ENCODE results near the gene SF3B1.
"Not testable (repeated sequence)": the region's sequence is repeated elsewhere in the genome, so short reads cannot be mapped to it uniquely, and the experiment has no call there.

The SF3B1 gene

DNA sequence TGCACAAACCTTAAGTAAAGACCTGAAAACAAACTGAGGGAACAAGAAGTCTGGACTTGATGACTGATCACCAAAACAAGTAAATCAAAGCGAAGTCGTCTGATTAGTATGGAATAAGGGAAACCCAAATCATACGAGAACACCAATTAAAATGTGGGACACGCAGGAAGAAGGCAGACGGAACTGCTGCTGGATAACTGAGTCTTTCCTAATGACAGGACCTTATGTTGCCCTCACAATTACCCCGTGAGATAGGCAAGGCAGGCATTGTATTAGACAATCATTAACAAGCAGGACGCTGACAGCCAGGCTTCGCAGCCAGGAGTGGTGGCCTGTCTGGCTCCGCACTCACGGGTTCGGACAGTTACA lies 17.9 kb upstream of the SF3B1 start:
- no CpG with 5 or more reads among the region's 11 CpGs for WGBS (ENCODE audit: extremely low coverage, insufficient coverage, insufficient read length)
- H2AFZ ChIP-seq (ENCODE audit: insufficient read depth, low read length, poor library complexity): peak overlapping the region; percentile 27
- H3K27me3 ChIP-seq (ENCODE audit: insufficient read depth, low read length): no peaks in the 10 kb centered on the region
- H3K18ac ChIP-seq (ENCODE audit: low read length): peak overlapping the region; percentile 51
- peaks cover 0 to 2% of the 10 kb centered on the region in 2 experiments for H3K36me3 ChIP-seq (ENCODE audit: control insufficient read depth in 1 of 2, insufficient read depth in 2 of 2, low read length in 2 of 2)
- H4K8ac ChIP-seq (ENCODE audit: low read depth, low read length): peak overlapping the region; percentile 89
- H3K27ac ChIP-seq (ENCODE audit: low read depth, low read length): peak overlapping the region; percentile 43
- no peak overlapping the region for H2BK5ac ChIP-seq (ENCODE audit: low read depth, low read length, poor library complexity)
- H3K79me1 ChIP-seq (ENCODE audit: low read length): peaks cover 7% of the 10 kb centered on the region
- H2BK120ac ChIP-seq (ENCODE audit: insufficient read depth, low read length, poor library complexity): no peak overlapping the region
- H3K4me1 ChIP-seq (ENCODE audit: control insufficient read depth in 1 of 2, insufficient read depth in 2 of 2, low read length in 2 of 2): no peaks in the 10 kb centered on the region
- no peak for DNase-seq
- H3K4me3 ChIP-seq (ENCODE audit: low read depth, low read length): peak overlapping the region; percentile 76
- H3K9me3 ChIP-seq (ENCODE audit: insufficient read depth, low read depth, low read length): no peaks in the 10 kb centered on the region
- H3K4ac ChIP-seq (ENCODE audit: low read depth, low read length): no peak overlapping the region
- H3K14ac ChIP-seq (ENCODE audit: low read length): peak overlapping the region; percentile 5
- H2AK5ac ChIP-seq (ENCODE audit: low read length): no peak overlapping the region
- peak overlapping the region; percentile 69 for H3K4me2 ChIP-seq (ENCODE audit: low read length)
- H3K23ac ChIP-seq (ENCODE audit: low read length): no peak overlapping the region
- H2BK12ac ChIP-seq (ENCODE audit: low read length): no peak overlapping the region
- peaks cover 12% of the 10 kb centered on the region for H3K79me2 ChIP-seq (ENCODE audit: control insufficient read depth, insufficient read depth, low read length, poor library complexity)
- H4K12ac ChIP-seq (ENCODE audit: low read depth, low read length): peak overlapping the region; percentile 5
- peak overlapping the region; percentile 10 for H4K91ac ChIP-seq (ENCODE audit: low read depth, low read length)
- peak overlapping the region; percentile 70 for H3K9ac ChIP-seq (ENCODE audit: low read length)

DNA sequence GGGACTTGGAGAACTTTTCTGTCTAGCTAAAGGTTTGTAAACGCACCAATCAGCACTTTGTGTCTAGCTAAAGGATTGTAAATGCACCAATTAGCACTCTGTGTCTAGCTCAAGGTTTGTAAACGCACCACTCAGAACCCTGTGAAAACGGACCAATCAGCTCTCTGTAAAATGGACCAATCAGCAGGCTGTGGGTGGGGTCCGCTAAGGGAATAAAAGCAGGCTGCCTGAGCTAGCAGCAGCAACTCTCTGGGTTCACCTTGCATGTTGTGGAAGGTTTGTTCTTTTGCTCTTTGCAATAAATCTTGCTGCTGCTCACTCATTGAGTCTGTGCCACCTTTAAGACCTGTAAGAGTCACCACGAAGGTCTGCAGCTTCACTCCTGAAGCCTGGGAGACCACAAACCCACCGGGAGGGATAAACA lies 16.1 kb upstream of the SF3B1 start:
- not testable (repeated sequence) for DNase-seq; H3K14ac ChIP-seq (ENCODE audit: low read length); H2BK5ac ChIP-seq (ENCODE audit: low read depth, low read length, poor library complexity); H3K4me3 ChIP-seq (ENCODE audit: low read depth, low read length); H3K4me2 ChIP-seq (ENCODE audit: low read length); H3K23ac ChIP-seq (ENCODE audit: low read length); H4K8ac ChIP-seq (ENCODE audit: low read depth, low read length); H3K4ac ChIP-seq (ENCODE audit: low read depth, low read length); H2BK120ac ChIP-seq (ENCODE audit: insufficient read depth, low read length, poor library complexity); H3K27ac ChIP-seq (ENCODE audit: low read depth, low read length); H4K12ac ChIP-seq (ENCODE audit: low read depth, low read length); H3K9me3 ChIP-seq (ENCODE audit: insufficient read depth, low read depth, low read length); H3K4me1 ChIP-seq (ENCODE audit: control insufficient read depth in 1 of 2, insufficient read depth in 2 of 2, low read length in 2 of 2); H2AFZ ChIP-seq (ENCODE audit: insufficient read depth, low read length, poor library complexity); H2BK12ac ChIP-seq (ENCODE audit: low read length); H2AK5ac ChIP-seq (ENCODE audit: low read length); H3K79me1 ChIP-seq (ENCODE audit: low read length); H3K36me3 ChIP-seq (ENCODE audit: control insufficient read depth in 1 of 2, insufficient read depth in 2 of 2, low read length in 2 of 2); H4K91ac ChIP-seq (ENCODE audit: low read depth, low read length); H3K27me3 ChIP-seq (ENCODE audit: insufficient read depth, low read length); H3K18ac ChIP-seq (ENCODE audit: low read length); H3K79me2 ChIP-seq (ENCODE audit: control insufficient read depth, insufficient read depth, low read length, poor library complexity); H3K9ac ChIP-seq (ENCODE audit: low read length)
- no CpG with 5 or more reads among the region's 6 CpGs for WGBS (ENCODE audit: extremely low coverage, insufficient coverage, insufficient read length)

DNA sequence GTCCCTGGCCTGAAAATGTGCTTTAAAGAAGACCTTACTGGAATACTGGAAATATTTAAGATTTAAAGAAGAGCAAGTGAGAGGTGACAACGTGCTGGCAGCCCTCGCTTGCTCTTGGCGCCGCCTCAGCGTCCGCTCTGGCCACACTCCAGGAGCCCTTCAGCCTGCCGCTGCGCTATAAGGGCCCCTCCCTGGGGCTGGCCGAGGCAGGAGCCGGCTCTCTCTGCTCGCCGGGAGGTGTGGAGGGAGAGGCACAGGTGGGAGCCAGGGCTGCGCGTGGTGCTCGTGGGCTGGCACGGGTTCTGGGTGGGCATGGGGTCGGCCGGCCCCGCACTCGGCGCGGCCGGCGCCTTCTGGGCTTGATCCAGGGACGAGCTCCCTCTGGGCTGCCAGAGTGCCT lies 15.6 kb upstream of the SF3B1 start:
- DNase-seq: peak in 1 of 2 donors; percentile 16
- H3K9ac ChIP-seq (ENCODE audit: low read length): no peak overlapping the region

DNA sequence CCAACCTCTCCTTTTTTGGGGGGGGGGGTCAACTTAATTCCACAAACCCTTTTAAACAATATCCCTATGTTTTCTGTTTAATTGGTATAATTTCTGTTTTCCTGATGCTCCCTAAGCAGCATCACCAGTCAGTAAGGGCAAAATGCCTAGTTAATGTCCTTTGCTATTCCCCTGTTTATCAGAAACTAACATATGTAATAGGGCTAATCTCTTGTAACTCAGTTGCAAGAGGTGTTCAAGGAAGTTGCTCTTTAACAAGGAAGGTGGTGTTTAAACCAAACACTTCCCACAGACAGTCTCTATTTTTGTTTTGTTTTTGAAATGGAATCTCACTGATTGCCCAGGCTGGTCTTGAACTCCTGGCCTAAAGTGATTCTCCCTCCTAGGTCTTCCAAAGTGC lies 12.0 kb upstream of the SF3B1 start:
- no peak overlapping the region for H3K4ac ChIP-seq (ENCODE audit: low read depth, low read length)
- H2AK5ac ChIP-seq (ENCODE audit: low read length): no peak overlapping the region
- DNase-seq: no peak
- no peak overlapping the region for H3K23ac ChIP-seq (ENCODE audit: low read length)
- no peak overlapping the region for H4K91ac ChIP-seq (ENCODE audit: low read depth, low read length)
- H2AFZ ChIP-seq (ENCODE audit: insufficient read depth, low read length, poor library complexity): no peak overlapping the region
- no peak overlapping the region for H2BK120ac ChIP-seq (ENCODE audit: insufficient read depth, low read length, poor library complexity)
- H2BK5ac ChIP-seq (ENCODE audit: low read depth, low read length, poor library complexity): no peak overlapping the region
- no peak overlapping the region for H3K4me2 ChIP-seq (ENCODE audit: low read length)
- no peaks in the 10 kb centered on the region for H3K9me3 ChIP-seq (ENCODE audit: insufficient read depth, low read depth, low read length)
- H3K27ac ChIP-seq (ENCODE audit: low read depth, low read length): no peak overlapping the region
- no peaks in the 10 kb centered on the region for H3K36me3 ChIP-seq (ENCODE audit: control insufficient read depth in 1 of 2, insufficient read depth in 2 of 2, low read length in 2 of 2)
- H3K79me2 ChIP-seq (ENCODE audit: control insufficient read depth, insufficient read depth, low read length, poor library complexity): no peaks in the 10 kb centered on the region
- no peak overlapping the region for H4K8ac ChIP-seq (ENCODE audit: low read depth, low read length)
- H3K4me3 ChIP-seq (ENCODE audit: low read depth, low read length): no peak overlapping the region
- no peak overlapping the region for H3K9ac ChIP-seq (ENCODE audit: low read length)
- no peak overlapping the region for H2BK12ac ChIP-seq (ENCODE audit: low read length)
- no peaks in the 10 kb centered on the region for H3K4me1 ChIP-seq (ENCODE audit: control insufficient read depth in 1 of 2, insufficient read depth in 2 of 2, low read length in 2 of 2)
- H3K14ac ChIP-seq (ENCODE audit: low read length): no peak overlapping the region
- no peaks in the 10 kb centered on the region for H3K27me3 ChIP-seq (ENCODE audit: insufficient read depth, low read length)
- no peaks in the 10 kb centered on the region for H3K79me1 ChIP-seq (ENCODE audit: low read length)
- H4K12ac ChIP-seq (ENCODE audit: low read depth, low read length): no peak overlapping the region
- no peak overlapping the region for H3K18ac ChIP-seq (ENCODE audit: low read length)

More for the DNA sequence above, 15.6 kb upstream of the SF3B1 start:
- no peak overlapping the region for H3K27ac ChIP-seq (ENCODE audit: low read depth, low read length)
- no peak overlapping the region for H2BK12ac ChIP-seq (ENCODE audit: low read length)
- H2AFZ ChIP-seq (ENCODE audit: insufficient read depth, low read length, poor library complexity): no peak overlapping the region
- H3K18ac ChIP-seq (ENCODE audit: low read length): no peak overlapping the region
- no peak overlapping the region for H3K4me3 ChIP-seq (ENCODE audit: low read depth, low read length)
- no peak overlapping the region for H4K8ac ChIP-seq (ENCODE audit: low read depth, low read length)
- peaks cover 7% of the 10 kb centered on the region for H3K79me1 ChIP-seq (ENCODE audit: low read length)
- no peaks in the 10 kb centered on the region for H3K27me3 ChIP-seq (ENCODE audit: insufficient read depth, low read length)
- H3K4me1 ChIP-seq (ENCODE audit: control insufficient read depth in 1 of 2, insufficient read depth in 2 of 2, low read length in 2 of 2): no peaks in the 10 kb centered on the region
- H3K36me3 ChIP-seq (ENCODE audit: control insufficient read depth in 1 of 2, insufficient read depth in 2 of 2, low read length in 2 of 2): no peaks in the 10 kb centered on the region
- no peak overlapping the region for H2BK120ac ChIP-seq (ENCODE audit: insufficient read depth, low read length, poor library complexity)
- no peak overlapping the region for H2BK5ac ChIP-seq (ENCODE audit: low read depth, low read length, poor library complexity)
- no peak overlapping the region for H3K14ac ChIP-seq (ENCODE audit: low read length)
- no peak overlapping the region for H4K12ac ChIP-seq (ENCODE audit: low read depth, low read length)
- no peak overlapping the region for H3K4ac ChIP-seq (ENCODE audit: low read depth, low read length)
- no peaks in the 10 kb centered on the region for H3K9me3 ChIP-seq (ENCODE audit: insufficient read depth, low read depth, low read length)
- H2AK5ac ChIP-seq (ENCODE audit: low read length): no peak overlapping the region
- H3K79me2 ChIP-seq (ENCODE audit: control insufficient read depth, insufficient read depth, low read length, poor library complexity): peaks cover 6% of the 10 kb centered on the region
- H4K91ac ChIP-seq (ENCODE audit: low read depth, low read length): no peak overlapping the region
- no CpG with 5 or more reads among the region's 25 CpGs for WGBS (ENCODE audit: extremely low coverage, insufficient coverage, insufficient read length)
- H3K23ac ChIP-seq (ENCODE audit: low read length): no peak overlapping the region
- no peak overlapping the region for H3K4me2 ChIP-seq (ENCODE audit: low read length)

Measured in trophoblast cell (in vitro differentiated cells and primary cell).